ENCODE measurements around the gene WDR53. TPM values are rescaled to one million over a fixed set of nuclear protein-coding genes. Genes with fewer than 3 reads are reported as not detected.
"Not testable (repeated sequence)": the region's sequence is repeated elsewhere in the genome, so short reads cannot be mapped to it uniquely, and the experiment has no call there.

The WDR53 gene
- total and polyA plus RNA-seq, 4 donors = 2.7 to 4.5 (median 3.5) TPM

GRCh38 chr3:196511108-196511507, 57.2 kb downstream of the WDR53 start:
- 98% methylated on average over 1 of the region's 1 CpG for WGBS
- not testable (repeated sequence) for H3K9ac ChIP-seq (ENCODE audit: low read depth in 1 of 2, low read length in 2 of 2); DNase-seq (ENCODE audit: low spot score)

DNA sequence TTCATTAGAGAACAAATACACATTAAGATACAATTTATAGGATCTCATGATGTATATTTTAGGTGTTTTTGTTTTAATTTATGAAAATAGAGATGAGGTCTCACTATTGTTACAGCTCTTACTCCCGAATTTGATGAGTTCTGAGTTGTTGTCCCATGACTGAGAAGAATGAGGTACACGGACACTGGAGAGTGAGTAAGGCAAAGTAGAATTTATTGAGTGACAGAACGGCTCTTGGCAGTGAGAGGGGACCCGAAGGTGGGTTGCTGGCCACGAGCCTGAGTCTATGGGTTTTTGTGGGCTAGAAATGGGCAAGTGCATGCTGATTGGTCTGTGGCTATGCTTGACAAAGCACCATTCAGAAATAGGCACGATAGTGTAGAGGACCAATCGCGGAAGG, 61.7 kb downstream of the WDR53 start:
- Histone ChIP-seq H3K4me1 (ENCODE audit: control insufficient read depth in 4 of 4, insufficient read depth in 4 of 4, low read length in 3 of 4) (peaks cover 0 to under 1% (median 0%) of the 10 kb centered on the region in 4 donors), H3K27ac (ENCODE audit: low read depth in 1 of 2, low read length in 2 of 2) (no peak overlapping the region), H3K9ac (ENCODE audit: low read depth in 1 of 2, low read length in 2 of 2) (no peak overlapping the region), H3K4me3 (ENCODE audit: low read depth in 1 of 3, low read length in 3 of 3) (peak overlapping the region in 2 of 3 donors; percentile 8 to 19), H3K9me3 (ENCODE audit: control insufficient read depth in 4 of 4, low read length in 3 of 4) (peaks cover 2 to 9% (median 7%) of the 10 kb centered on the region in 4 donors), H3K27me3 (ENCODE audit: control insufficient read depth in 4 of 4, insufficient read depth in 4 of 4, low read length in 3 of 4) (no peaks in the 10 kb centered on the region), H3K36me3 (ENCODE audit: control insufficient read depth in 4 of 4, insufficient read depth in 3 of 4, low read depth in 1 of 4, low read length in 3 of 4) (no peaks in the 10 kb centered on the region)
- 86% methylated on average over 8 of the region's 8 CpGs for WGBS
- TF ChIP-seq HNF4G (IDR thresholded peaks at IDR 0.05) = no peak
- TF ChIP-seq CTCF (IDR thresholded peaks at IDR 0.05; ENCODE audit: low read depth, low read length, missing input control) = no peak
- TF ChIP-seq, protein P1, sequence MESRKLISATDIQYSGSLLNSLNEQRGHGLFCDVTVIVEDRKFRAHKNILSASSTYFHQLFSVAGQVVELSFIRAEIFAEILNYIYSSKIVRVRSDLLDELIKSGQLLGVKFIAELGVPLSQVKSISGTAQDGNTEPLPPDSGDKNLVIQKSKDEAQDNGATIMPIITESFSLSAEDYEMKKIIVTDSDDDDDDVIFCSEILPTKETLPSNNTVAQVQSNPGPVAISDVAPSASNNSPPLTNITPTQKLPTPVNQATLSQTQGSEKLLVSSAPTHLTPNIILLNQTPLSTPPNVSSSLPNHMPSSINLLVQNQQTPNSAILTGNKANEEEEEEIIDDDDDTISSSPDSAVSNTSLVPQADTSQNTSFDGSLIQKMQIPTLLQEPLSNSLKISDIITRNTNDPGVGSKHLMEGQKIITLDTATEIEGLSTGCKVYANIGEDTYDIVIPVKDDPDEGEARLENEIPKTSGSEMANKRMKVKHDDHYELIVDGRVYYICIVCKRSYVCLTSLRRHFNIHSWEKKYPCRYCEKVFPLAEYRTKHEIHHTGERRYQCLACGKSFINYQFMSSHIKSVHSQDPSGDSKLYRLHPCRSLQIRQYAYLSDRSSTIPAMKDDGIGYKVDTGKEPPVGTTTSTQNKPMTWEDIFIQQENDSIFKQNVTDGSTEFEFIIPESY (IDR thresholded peaks at IDR 0.05) = no peak
- no peak for TF ChIP-seq RXRA (IDR thresholded peaks at IDR 0.05)
- TF ChIP-seq EGR1 (IDR thresholded peaks at IDR 0.05; ENCODE audit: low read depth in 2 of 2) = no peak
- no peak for TF ChIP-seq JUND (IDR thresholded peaks at IDR 0.05)
- TF ChIP-seq NR2F2 (IDR thresholded peaks at IDR 0.05) = no peak
- no peak for TF ChIP-seq ATF3 (IDR thresholded peaks at IDR 0.05)
- no peak for TF ChIP-seq RAD21 (IDR thresholded peaks at IDR 0.05)
- TF ChIP-seq FOXA2 (IDR thresholded peaks at IDR 0.05) = no peak
- TF ChIP-seq SP1 (IDR thresholded peaks at IDR 0.05) = no peak
- TF ChIP-seq TAF1 (conservative IDR thresholded peaks at IDR 0.05) = no peak
- no peak for TF ChIP-seq FOXA1 (IDR thresholded peaks at IDR 0.05)
- TF ChIP-seq HNF4A (conservative IDR thresholded peaks at IDR 0.05) = no peak
- no peak for TF ChIP-seq YY1 (IDR thresholded peaks at IDR 0.05)
- DNase-seq (ENCODE audit: low spot score) = no peak

More at GRCh38 chr3:196511108-196511507, 57.2 kb downstream of the WDR53 start:
- H3K9me3 ChIP-seq (ENCODE audit: control insufficient read depth in 4 of 4, low read length in 3 of 4); H3K4me3 ChIP-seq (ENCODE audit: low read depth in 1 of 3, low read length in 3 of 3); H3K4me1 ChIP-seq (ENCODE audit: control insufficient read depth in 4 of 4, insufficient read depth in 4 of 4, low read length in 3 of 4); H3K27ac ChIP-seq (ENCODE audit: low read depth in 1 of 2, low read length in 2 of 2); H3K36me3 ChIP-seq (ENCODE audit: control insufficient read depth in 4 of 4, insufficient read depth in 3 of 4, low read depth in 1 of 4, low read length in 3 of 4); H3K27me3 ChIP-seq (ENCODE audit: control insufficient read depth in 4 of 4, insufficient read depth in 4 of 4, low read length in 3 of 4): not testable (repeated sequence)

DNA sequence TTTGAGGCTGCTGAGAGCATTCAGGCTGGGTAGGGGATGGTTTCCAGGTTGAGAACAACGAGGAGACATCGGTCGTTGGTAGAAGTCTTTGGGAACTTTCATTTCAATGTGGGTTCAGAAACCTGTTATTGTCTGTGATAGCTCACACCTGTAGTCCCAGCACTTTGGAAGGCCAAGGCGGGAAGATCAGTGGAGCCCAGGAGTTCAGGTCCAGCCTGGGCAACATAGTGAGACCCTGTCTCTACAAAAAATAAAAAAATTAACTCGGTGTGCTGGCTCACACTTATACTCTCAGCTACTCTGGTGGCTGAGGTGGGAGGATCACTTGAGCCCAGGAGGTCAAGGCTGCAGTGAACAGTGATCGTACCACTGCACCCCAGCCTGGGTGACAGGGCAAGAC, 63.8 kb downstream of the WDR53 start:
- no peaks in the 10 kb centered on the region for H3K36me3 ChIP-seq (ENCODE audit: control insufficient read depth in 4 of 4, insufficient read depth in 3 of 4, low read depth in 1 of 4, low read length in 3 of 4)
- no peak overlapping the region for H3K4me3 ChIP-seq (ENCODE audit: low read depth in 1 of 3, low read length in 3 of 3)
- TF ChIP-seq NR2F2 (IDR thresholded peaks at IDR 0.05) = no peak
- TF ChIP-seq, protein P2, sequence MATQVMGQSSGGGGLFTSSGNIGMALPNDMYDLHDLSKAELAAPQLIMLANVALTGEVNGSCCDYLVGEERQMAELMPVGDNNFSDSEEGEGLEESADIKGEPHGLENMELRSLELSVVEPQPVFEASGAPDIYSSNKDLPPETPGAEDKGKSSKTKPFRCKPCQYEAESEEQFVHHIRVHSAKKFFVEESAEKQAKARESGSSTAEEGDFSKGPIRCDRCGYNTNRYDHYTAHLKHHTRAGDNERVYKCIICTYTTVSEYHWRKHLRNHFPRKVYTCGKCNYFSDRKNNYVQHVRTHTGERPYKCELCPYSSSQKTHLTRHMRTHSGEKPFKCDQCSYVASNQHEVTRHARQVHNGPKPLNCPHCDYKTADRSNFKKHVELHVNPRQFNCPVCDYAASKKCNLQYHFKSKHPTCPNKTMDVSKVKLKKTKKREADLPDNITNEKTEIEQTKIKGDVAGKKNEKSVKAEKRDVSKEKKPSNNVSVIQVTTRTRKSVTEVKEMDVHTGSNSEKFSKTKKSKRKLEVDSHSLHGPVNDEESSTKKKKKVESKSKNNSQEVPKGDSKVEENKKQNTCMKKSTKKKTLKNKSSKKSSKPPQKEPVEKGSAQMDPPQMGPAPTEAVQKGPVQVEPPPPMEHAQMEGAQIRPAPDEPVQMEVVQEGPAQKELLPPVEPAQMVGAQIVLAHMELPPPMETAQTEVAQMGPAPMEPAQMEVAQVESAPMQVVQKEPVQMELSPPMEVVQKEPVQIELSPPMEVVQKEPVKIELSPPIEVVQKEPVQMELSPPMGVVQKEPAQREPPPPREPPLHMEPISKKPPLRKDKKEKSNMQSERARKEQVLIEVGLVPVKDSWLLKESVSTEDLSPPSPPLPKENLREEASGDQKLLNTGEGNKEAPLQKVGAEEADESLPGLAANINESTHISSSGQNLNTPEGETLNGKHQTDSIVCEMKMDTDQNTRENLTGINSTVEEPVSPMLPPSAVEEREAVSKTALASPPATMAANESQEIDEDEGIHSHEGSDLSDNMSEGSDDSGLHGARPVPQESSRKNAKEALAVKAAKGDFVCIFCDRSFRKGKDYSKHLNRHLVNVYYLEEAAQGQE (IDR thresholded peaks at IDR 0.05) = no peak
- TF ChIP-seq RAD21 (IDR thresholded peaks at IDR 0.05) = no peak
- no peak for TF ChIP-seq RXRA (IDR thresholded peaks at IDR 0.05)
- no peak for TF ChIP-seq EGR1 (IDR thresholded peaks at IDR 0.05; ENCODE audit: low read depth in 2 of 2)
- TF ChIP-seq TAF1 (conservative IDR thresholded peaks at IDR 0.05) = no peak
- no peak for TF ChIP-seq ATF3 (IDR thresholded peaks at IDR 0.05)
- no peak for TF ChIP-seq HNF4A (conservative IDR thresholded peaks at IDR 0.05)
- H3K27me3 ChIP-seq (ENCODE audit: control insufficient read depth in 4 of 4, insufficient read depth in 4 of 4, low read length in 3 of 4) = no peaks in the 10 kb centered on the region
- no peak overlapping the region for H3K27ac ChIP-seq (ENCODE audit: low read depth in 1 of 2, low read length in 2 of 2)
- DNase-seq (ENCODE audit: low spot score) = no peak
- H3K9ac ChIP-seq (ENCODE audit: low read depth in 1 of 2, low read length in 2 of 2) = no peak overlapping the region
- peaks cover 2 to 16% (median 13%) of the 10 kb centered on the region in 4 donors for H3K4me1 ChIP-seq (ENCODE audit: control insufficient read depth in 4 of 4, insufficient read depth in 4 of 4, low read length in 3 of 4)
- H3K9me3 ChIP-seq (ENCODE audit: control insufficient read depth in 4 of 4, low read length in 3 of 4) = peaks cover 2 to 9% (median 7%) of the 10 kb centered on the region in 4 donors
- WGBS = 98% methylated on average over 6 of the region's 6 CpGs

Data from liver (tissue), 9 donors.